A549 (cell line): Measurements from ENCODE around the gene CADM4.

ENCODE experiments used
- BHLHE40 ChIP-seq: IDR thresholded peaks from 2 replicates; pipeline ENCODE4 v1.6.1; 2012; ENCODE audit warnings: low read depth, low read length, inconsistent platforms
- CBX2 ChIP-seq: fragments of 200-600 bp; sonication (generic); IDR thresholded peaks from 2 replicates; pipeline ENCODE4 v1.6.1; 2016; ENCODE audit warnings: low read depth, mild to moderate bottlenecking, borderline replicate concordance
- EP300 ChIP-seq, 2 experiments: fragments of >200 bp; sonication (Bioruptor Twin); formaldehyde crosslinking; IDR thresholded peaks; 2 replicates in 1 of 2; 3 replicates in 1 of 2; pipeline ENCODE4 v1.6.1; 2016 to 2017
- REST ChIP-seq: fragments of 200-600 bp; sonication (generic); IDR thresholded peaks from 2 replicates; pipeline ENCODE4 v1.6.1; 2016; ENCODE audit warnings: antibody characterized with exemption, mild to moderate bottlenecking, moderate library complexity
- USF2 ChIP-seq: fragments of 450-650 bp; IDR thresholded peaks from 2 replicates; pipeline ENCODE4 v1.6.1; 2014; ENCODE audit warnings: antibody characterized with exemption
- TF ChIP-seq, protein P1 (sequence below): fragments of >200 bp; sonication (Bioruptor Twin); formaldehyde crosslinking; IDR thresholded peaks from 3 replicates; pipeline ENCODE4 v1.5.1; 2016

GRCh38 chr19:43688059-43688701 lies 48.5 kb upstream of the CADM4 start:
- TF ChIP-seq BHLHE40 (no peak), REST (no peak), EP300 (IDR thresholded peaks at IDR 0.05) (no peak), USF2 (no peak), CBX2 (no peak)
- TF ChIP-seq, protein P1, sequence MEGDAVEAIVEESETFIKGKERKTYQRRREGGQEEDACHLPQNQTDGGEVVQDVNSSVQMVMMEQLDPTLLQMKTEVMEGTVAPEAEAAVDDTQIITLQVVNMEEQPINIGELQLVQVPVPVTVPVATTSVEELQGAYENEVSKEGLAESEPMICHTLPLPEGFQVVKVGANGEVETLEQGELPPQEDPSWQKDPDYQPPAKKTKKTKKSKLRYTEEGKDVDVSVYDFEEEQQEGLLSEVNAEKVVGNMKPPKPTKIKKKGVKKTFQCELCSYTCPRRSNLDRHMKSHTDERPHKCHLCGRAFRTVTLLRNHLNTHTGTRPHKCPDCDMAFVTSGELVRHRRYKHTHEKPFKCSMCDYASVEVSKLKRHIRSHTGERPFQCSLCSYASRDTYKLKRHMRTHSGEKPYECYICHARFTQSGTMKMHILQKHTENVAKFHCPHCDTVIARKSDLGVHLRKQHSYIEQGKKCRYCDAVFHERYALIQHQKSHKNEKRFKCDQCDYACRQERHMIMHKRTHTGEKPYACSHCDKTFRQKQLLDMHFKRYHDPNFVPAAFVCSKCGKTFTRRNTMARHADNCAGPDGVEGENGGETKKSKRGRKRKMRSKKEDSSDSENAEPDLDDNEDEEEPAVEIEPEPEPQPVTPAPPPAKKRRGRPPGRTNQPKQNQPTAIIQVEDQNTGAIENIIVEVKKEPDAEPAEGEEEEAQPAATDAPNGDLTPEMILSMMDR = no peak
